LNCAP (cell line): ENCODE results near the gene POLDIP3.

Experiments
- CTCF ChIP-seq: fragments of 450-650 bp; IDR thresholded peaks from 2 replicates; pipeline ENCODE4 v1.5.1; 2017; ENCODE audit warnings: mild to moderate bottlenecking

POLDIP3 gene

GRCh38 chr22:42644422-42645340 lies 30.0 kb upstream of the POLDIP3 start:
- no peak for TF ChIP-seq CTCF

GRCh38 chr22:42643634-42644421 lies 29.1 kb upstream of the POLDIP3 start:
- TF ChIP-seq CTCF = no peak

- no peak for TF ChIP-seq CTCF
Observed at GRCh38 chr22:42642806-42643633, 28.3 kb upstream of the POLDIP3 start.

- TF ChIP-seq CTCF = no peak
Observed at GRCh38 chr22:42641801-42642413, 27.2 kb upstream of the POLDIP3 start.

- no peak for TF ChIP-seq CTCF
Observed at GRCh38 chr22:42639541-42640241, 25.0 kb upstream of the POLDIP3 start.

GRCh38 chr22:42637555-42637954 lies 22.9 kb upstream of the POLDIP3 start:
- TF ChIP-seq CTCF = no peak
